H9 (cell line): ENCODE measurements around the gene MYCN. TPM values are rescaled to one million over a fixed set of nuclear protein-coding genes. Genes with fewer than 3 reads are reported as not detected.

Source experiments
- DNase-seq: peaks from one replicate; pipeline ENCODE4 v3.0.0-alpha.2; 2017
- H2AFZ ChIP-seq: one replicate; pipeline ENCODE4 v1.6.1; 2013; ENCODE audit warnings: mild to moderate bottlenecking, low read length, control low read depth, moderate library complexity
- H2AK5ac ChIP-seq: 2 replicates; pipeline ENCODE4 v1.6.1; 2013; ENCODE audit warnings: low read length, control low read depth, mixed read lengths; ENCODE audit not compliant: insufficient read length
- H2BK120ac ChIP-seq: one replicate; pipeline ENCODE4 v1.6.1; 2013; ENCODE audit warnings: low read depth, mild to moderate bottlenecking, low read length, control low read depth, inconsistent platforms; ENCODE audit not compliant: poor library complexity, severe bottlenecking
- H2BK12ac ChIP-seq: 2 replicates; pipeline ENCODE4 v1.6.1; 2013; ENCODE audit warnings: low read length, control low read depth, mixed read lengths, low read depth; ENCODE audit not compliant: insufficient read length
- H2BK15ac ChIP-seq: 2 replicates; pipeline ENCODE4 v1.6.1; 2013; ENCODE audit warnings: low read depth, low read length, control low read depth
- H2BK20ac ChIP-seq: one replicate; pipeline ENCODE4 v1.6.1; 2013; ENCODE audit warnings: low read depth, mild to moderate bottlenecking, low read length, control low read depth, inconsistent platforms; ENCODE audit not compliant: poor library complexity, severe bottlenecking
- H2BK5ac ChIP-seq: 2 replicates; pipeline ENCODE4 v1.6.1; 2013; ENCODE audit warnings: low read length, control low read depth, mixed read lengths; ENCODE audit not compliant: insufficient read length
- H3K14ac ChIP-seq: 2 replicates; pipeline ENCODE4 v1.6.1; 2013; ENCODE audit warnings: low read length, control low read depth; ENCODE audit not compliant: insufficient read depth
- H3K18ac ChIP-seq: 2 replicates; pipeline ENCODE4 v1.6.1; 2013; ENCODE audit warnings: low read depth, mild to moderate bottlenecking, mixed read lengths, low read length, control low read depth; ENCODE audit not compliant: insufficient read length
- H3K23ac ChIP-seq: 2 replicates; pipeline ENCODE4 v1.6.1; 2013; ENCODE audit warnings: low read length, control low read depth, mixed read lengths, low read depth; ENCODE audit not compliant: insufficient read length
- H3K23me2 ChIP-seq: 2 replicates; pipeline ENCODE4 v1.6.1; 2013; ENCODE audit warnings: low read depth, mild to moderate bottlenecking, mixed read lengths, low read length, control low read depth; ENCODE audit not compliant: insufficient read length, poor library complexity, severe bottlenecking
- H3K27ac ChIP-seq: 2 replicates; pipeline ENCODE4 v1.5.1; 2013; ENCODE audit warnings: low read length, control low read depth, mixed read lengths, low read depth; ENCODE audit not compliant: insufficient read length
- H3K27me3 ChIP-seq: 2 replicates; pipeline ENCODE4 v1.6.1; 2013; ENCODE audit warnings: low read length, control low read depth, inconsistent platforms; ENCODE audit not compliant: insufficient read depth
- H3K4ac ChIP-seq: 2 replicates; pipeline ENCODE4 v1.6.1; 2013; ENCODE audit warnings: low read depth, mild to moderate bottlenecking, control low read depth, inconsistent platforms, low read length, moderate library complexity
- H3K4me1 ChIP-seq: 2 replicates; pipeline ENCODE4 v1.6.1; 2013; ENCODE audit warnings: low read length, control low read depth, inconsistent platforms; ENCODE audit not compliant: insufficient read depth
- H3K4me2 ChIP-seq: 2 replicates; pipeline ENCODE4 v1.6.1; 2013; ENCODE audit warnings: low read length, control low read depth, mixed read lengths; ENCODE audit not compliant: insufficient read length, insufficient read depth
- H3K56ac ChIP-seq: 2 replicates; pipeline ENCODE4 v1.6.1; 2013; ENCODE audit warnings: low read depth, mild to moderate bottlenecking, mixed read lengths, low read length, control low read depth; ENCODE audit not compliant: insufficient read length
- H3K79me1 ChIP-seq: 2 replicates; pipeline ENCODE4 v1.6.1; 2013; ENCODE audit warnings: low read depth, mild to moderate bottlenecking, moderate library complexity, low read length, control low read depth, inconsistent platforms; ENCODE audit not compliant: insufficient read depth, poor library complexity, severe bottlenecking
- H3K79me2 ChIP-seq: 2 replicates; pipeline ENCODE4 v1.6.1; 2013; ENCODE audit warnings: low read length, control low read depth, inconsistent platforms; ENCODE audit not compliant: insufficient read depth
- H3K9ac ChIP-seq: 2 replicates; pipeline ENCODE4 v1.6.1; 2013; ENCODE audit warnings: low read length, control low read depth, mixed read lengths; ENCODE audit not compliant: insufficient read length; ENCODE audit errors: extremely low read depth
- H3K9me3 ChIP-seq: one replicate; pipeline ENCODE4 v1.6.1; 2013; ENCODE audit warnings: low read depth, low read length, inconsistent platforms; ENCODE audit not compliant: control insufficient read depth
- H3T11ph ChIP-seq: one replicate; pipeline ENCODE4 v1.6.1; 2013; ENCODE audit warnings: mild to moderate bottlenecking, low read length, control low read depth, inconsistent platforms
- H4K20me1 ChIP-seq: one replicate; pipeline ENCODE4 v1.6.1; 2013; ENCODE audit not compliant: control insufficient read depth, insufficient read length, insufficient read depth
- H4K5ac ChIP-seq: 2 replicates; pipeline ENCODE4 v1.6.1; 2013; ENCODE audit warnings: low read depth, mild to moderate bottlenecking, mixed read lengths, low read length, control low read depth; ENCODE audit not compliant: insufficient read length
- H4K8ac ChIP-seq: replicated peaks from 2 replicates; pipeline ENCODE4 v1.6.1; 2013; ENCODE audit warnings: low read length, control low read depth, mixed read lengths, low read depth; ENCODE audit not compliant: insufficient read length
- H4K91ac ChIP-seq: 2 replicates; pipeline ENCODE4 v1.6.1; 2013; ENCODE audit warnings: low read depth, mild to moderate bottlenecking, moderate library complexity, mixed read lengths, low read length, control low read depth; ENCODE audit not compliant: insufficient read length
- H3K27ac Mint-ChIP-seq, 3 experiments: 2 replicates in 2 of 3; 3 replicates in 1 of 3; pipeline ENCODE4 v1.8.0; 2020 to 2021; ENCODE audit warnings: mixed read lengths in 3 of 3, mild to moderate bottlenecking in 1 of 3, moderate library complexity in 1 of 3
- H3K27me3 Mint-ChIP-seq: 2 replicates; pipeline ENCODE4 v1.8.0; 2021; ENCODE audit warnings: low read depth, mild to moderate bottlenecking, moderate library complexity, mixed read lengths
- H3K36me3 Mint-ChIP-seq, 3 experiments: 2 replicates in 2 of 3; 3 replicates in 1 of 3; pipeline ENCODE4 v1.8.0; 2020 to 2021; ENCODE audit warnings: low read depth in 3 of 3, mixed read lengths in 3 of 3; ENCODE audit not compliant: insufficient read depth in 1 of 3
- H3K4me1 Mint-ChIP-seq, 2 experiments: 2 replicates each; pipeline ENCODE4 v1.8.0; 2020; ENCODE audit warnings: mixed read lengths in 2 of 2
- H3K4me3 Mint-ChIP-seq, 2 experiments: 2 replicates in 1 of 2; 3 replicates in 1 of 2; pipeline ENCODE4 v1.8.0; 2020 to 2021; ENCODE audit warnings: mild to moderate bottlenecking in 2 of 2, mixed read lengths in 2 of 2, moderate library complexity in 1 of 2
- H3K9me3 Mint-ChIP-seq, 2 experiments: 2 replicates in 1 of 2; 3 replicates in 1 of 2; pipeline ENCODE4 v1.8.0; 2020; ENCODE audit warnings: mild to moderate bottlenecking in 2 of 2, mixed read lengths in 2 of 2, moderate library complexity in 1 of 2
- CTCF ChIP-seq: fragments of 200-600 bp; sonication (generic); conservative IDR thresholded peaks from 3 replicates; pipeline ENCODE4 v1.8.0; 2021; ENCODE audit warnings: antibody characterized with exemption, mild to moderate bottlenecking
- WGBS: extraction: QIAGEN DNeasy Blood & Tissue Kit; methylation state at CpG from one replicate; pipeline ENCODE4 v1.1.7; 2013; ENCODE audit warnings: missing lambda C conversion rate, low lambda C conversion rate, mixed read lengths; ENCODE audit not compliant: insufficient read length; ENCODE audit errors: extremely low coverage; 5-methylcytosine and 5-hydroxymethylcytosine counted together
- total RNA-seq: library from RNA; stranded (reverse); gene quantifications from 2 replicates; pipeline ENCODE4 v1.2.1, GENCODE V29; 2021

Gene MYCN
- total RNA-seq, 1 experiment from 2014 or later, result 100.0 TPM

- Histone ChIP-seq H3K23me2 (peaks cover 13% of the 10 kb centered on the region), H3K4ac (no peak overlapping the region), H2BK120ac (no peak overlapping the region), H3K56ac (no peak overlapping the region), H3K27me3 (no peaks in the 10 kb centered on the region), H3K23ac (no peak overlapping the region), H3K4me1 (peaks cover 2% of the 10 kb centered on the region), H3K18ac (no peak overlapping the region), H3T11ph (no peak overlapping the region), H2AFZ (no peak overlapping the region), H3K14ac (no peak overlapping the region), H3K79me2 (peaks cover 43% of the 10 kb centered on the region), H2AK5ac (no peak overlapping the region), H3K4me2 (peak overlapping the region; percentile 98), H3K9me3 (no peaks in the 10 kb centered on the region), H4K5ac (no peak overlapping the region), H3K27ac (no peak overlapping the region), H2BK15ac (no peak overlapping the region), H2BK12ac (no peak overlapping the region), H2BK5ac (no peak overlapping the region), H3K79me1 (peaks cover 3% of the 10 kb centered on the region), H2BK20ac (no peak overlapping the region), H4K20me1 (no peaks in the 10 kb centered on the region), H3K9ac (peak overlapping the region; percentile 66), H4K8ac (no peak overlapping the region), H4K91ac (no peak overlapping the region)
- H3K27me3 Mint-ChIP-seq, result no peaks in the 10 kb centered on the region
- H3K4me3 Mint-ChIP-seq, result peak overlapping the region; percentile 97 to 99
- H3K4me1 Mint-ChIP-seq, result peaks cover 40 to 45% of the 10 kb centered on the region in 2 experiments
- H3K27ac Mint-ChIP-seq, result peak overlapping the region in 1 of 3 experiments; percentile 14; a peak in 1 of 7 replicates
- no peak for DNase-seq
- no peak for TF ChIP-seq CTCF
- peaks cover 52 to 64% (median 56%) of the 10 kb centered on the region in 3 experiments for H3K36me3 Mint-ChIP-seq
- H3K9me3 Mint-ChIP-seq, result peaks cover 3 to 6% of the 10 kb centered on the region in 2 experiments; a peak in 2 of 5 replicates
- no CpG with 5 or more reads among the region's 4 CpGs for WGBS
These were observed 4.1 kb downstream of the MYCN start for GRCh38 chr2:15944325-15945017.
